K562 (cell line): ENCODE measurements around the gene LYRM7. TPM values are rescaled to one million over a fixed set of nuclear protein-coding genes. Genes with fewer than 3 reads are reported as not detected.

Source experiments
- ATAC-seq: fragments of 200-7000 bp; cut with Tn5 transposase; 3 replicates; pipeline ENCODE4 v1.9.1; 2020; ENCODE audit warnings: moderate library complexity
- BruUV-seq: library from RNA; stranded (reverse); fragments of 400-500 nt; replicated peaks from 2 replicates; lab custom pipeline; 2021; lab: Mats Ljungman, UMichigan
- CTCF ChIA-PET: fragments of 300-600 bp; formaldehyde crosslinking; extraction: SDS; loops from one replicate; lab custom pipeline; 2021; ENCODE audit warnings: low intra/inter-chr PET ratio; lab: Yijun Ruan, JAX
- POLR2A ChIA-PET: fragments of 300-600, 350-650 bp; sonication (Branson Sonifier 250); formaldehyde crosslinking; extraction: SDS; loops from one replicate; lab custom pipeline; 2021; ENCODE audit warnings: antibody characterized with exemption, inconsistent platforms; lab: Yijun Ruan, JAX
- DNase-seq, 4 experiments: peaks; one replicate each; pipeline versions ENCODE4 v3.0.0 to v3.0.0-alpha.2; 2011 to 2018; ENCODE audit warnings: low spot score in 3 of 4, mixed read lengths in 3 of 4; ENCODE audit errors: extremely low read depth in 1 of 4
- FAIRE-seq: peaks from 2 replicates; lab custom pipeline; 2011; peaks lifted over from hg19 to GRCh38; lab: Jason Lieb, UNC
- H2AFZ ChIP-seq: 2 replicates; pipeline ENCODE4 v1.6.0; 2011; ENCODE audit warnings: low read depth, low read length, control low read depth, inconsistent platforms
- H3K27ac ChIP-seq: fragments of 200-600 bp; 3 replicates; pipeline ENCODE4 v1.8.0; 2011; ENCODE audit warnings: low read depth, mild to moderate bottlenecking, control low read depth, inconsistent platforms, low read length, moderate library complexity, mixed read lengths; ENCODE audit errors: extremely low read depth
- H3K27me3 ChIP-seq, 2 experiments: fragments of 300-600 bp in 1 of 2; 2 replicates in 1 of 2; 3 replicates in 1 of 2; pipeline versions ENCODE4 v1.6.0 to v1.8.0; 2011; ENCODE audit warnings: inconsistent platforms in 2 of 2, low read length in 2 of 2, mild to moderate bottlenecking in 1 of 2, mixed read lengths in 1 of 2, moderate library complexity in 1 of 2; ENCODE audit not compliant: control insufficient read depth in 2 of 2, insufficient read depth in 2 of 2
- H3K36me3 ChIP-seq: fragments of 300-600 bp; 3 replicates; pipeline ENCODE4 v1.8.0; 2011; ENCODE audit warnings: mild to moderate bottlenecking, low read length, inconsistent platforms; ENCODE audit not compliant: control insufficient read depth, insufficient read depth
- H3K4me1 ChIP-seq, 2 experiments: fragments of 200-600 bp in 1 of 2; replicated peaks in 1 of 2; 2 replicates in 1 of 2; 3 replicates in 1 of 2; pipeline versions ENCODE4 v1.5.1 to v1.8.0; 2011; ENCODE audit warnings: inconsistent platforms in 2 of 2, low read length in 2 of 2, mild to moderate bottlenecking in 1 of 2, mixed read lengths in 1 of 2, moderate library complexity in 1 of 2; ENCODE audit not compliant: control insufficient read depth in 2 of 2, insufficient read depth in 2 of 2
- H3K4me2 ChIP-seq: 2 replicates; pipeline ENCODE4 v1.6.1; 2011; ENCODE audit warnings: low read length, control low read depth, inconsistent platforms, mixed read lengths; ENCODE audit not compliant: insufficient read depth
- H3K4me3 ChIP-seq: fragments of 200-600 bp; sonication (generic), shearing (Covaris generic); 2 replicates; pipeline ENCODE4 v1.5.1; 2016; ENCODE audit warnings: control low read depth, inconsistent platforms
- H3K79me2 ChIP-seq: fragments of 200-600 bp; 3 replicates; pipeline ENCODE4 v1.8.0; 2011; ENCODE audit warnings: low read length, inconsistent platforms; ENCODE audit not compliant: control insufficient read depth, insufficient read depth
- H3K9ac ChIP-seq, 2 experiments: 2 replicates each; pipeline versions ENCODE4 v1.6.0 to v1.6.1; 2011; ENCODE audit warnings: low read depth in 2 of 2, low read length in 2 of 2, control low read depth in 1 of 2, inconsistent platforms in 1 of 2, mild to moderate bottlenecking in 1 of 2, mixed read lengths in 1 of 2; ENCODE audit not compliant: insufficient read depth in 1 of 2
- H3K9me1 ChIP-seq: one replicate; pipeline ENCODE4 v1.6.0; 2011; ENCODE audit warnings: inconsistent platforms, mild to moderate bottlenecking, low read length, moderate library complexity; ENCODE audit not compliant: control insufficient read depth, insufficient read depth
- H3K9me3 ChIP-seq: replicated peaks from 2 replicates; pipeline ENCODE4 v1.5.1; 2011; ENCODE audit warnings: low read depth, low read length, inconsistent platforms; ENCODE audit not compliant: control insufficient read depth, insufficient read depth
- H4K20me1 ChIP-seq: replicated peaks from 2 replicates; pipeline ENCODE4 v1.6.1; 2011; ENCODE audit warnings: low read length, inconsistent platforms, mixed read lengths; ENCODE audit not compliant: control insufficient read depth, insufficient read depth
- ARID3B ChIP-seq: fragments of 250-450 bp; sonication (Bioruptor Pico); IDR thresholded peaks from 2 replicates; pipeline ENCODE4 v1.4.0; 2020; ENCODE audit warnings: borderline replicate concordance
- CHAMP1 ChIP-seq: fragments of 450-650 bp; IDR thresholded peaks from 2 replicates; pipeline ENCODE4 v1.6.1; 2016; ENCODE audit warnings: mild to moderate bottlenecking
- HCFC1 ChIP-seq: IDR thresholded peaks from 2 replicates; pipeline ENCODE4 v1.6.1; 2012; ENCODE audit warnings: low read depth, low read length, improper control_type of control experiment
- NR4A1 ChIP-seq, 2 experiments: fragments of 250-450 bp in 1 of 2; fragments of 450-650 bp in 1 of 2; sonication (Bioruptor Pico) in 1 of 2; IDR thresholded peaks; 2 replicates each; pipeline versions ENCODE4 v1.4.0 to v1.6.1; 2016 to 2020; ENCODE audit warnings: mild to moderate bottlenecking in 2 of 2, missing compliant biosample characterization in 1 of 2, missing genetic modification characterization in 1 of 2, moderate library complexity in 1 of 2
- PRDM10 ChIP-seq: fragments of 450-650 bp; IDR thresholded peaks from 2 replicates; pipeline ENCODE4 v1.6.1; 2018; ENCODE audit not compliant: partially characterized antibody
- PRPF4 ChIP-seq: fragments of 200-400 bp; formaldehyde crosslinking; IDR thresholded peaks from one replicate; pipeline ENCODE4 v1.6.1; 2017; ENCODE audit warnings: low read length, low read depth, mild to moderate bottlenecking; ENCODE audit not compliant: insufficient read depth, poor library complexity, severe bottlenecking
- SIX5 ChIP-seq, 2 experiments: IDR thresholded peaks; 2 replicates each; pipeline ENCODE4 v1.6.1; 2011; ENCODE audit warnings: low read length in 2 of 2, borderline replicate concordance in 1 of 2, low read depth in 1 of 2, mild to moderate bottlenecking in 1 of 2, moderate library complexity in 1 of 2; ENCODE audit not compliant: insufficient read depth in 1 of 2
- YY1 ChIP-seq, 3 experiments: IDR thresholded peaks; 2 replicates each; pipeline ENCODE4 v1.6.1; 2011; ENCODE audit warnings: low read length in 2 of 3, mild to moderate bottlenecking in 2 of 3, moderate library complexity in 2 of 3, borderline replicate concordance in 1 of 3, control low read depth in 1 of 3, low read depth in 1 of 3; ENCODE audit not compliant: insufficient read depth in 3 of 3, insufficient replicate concordance in 2 of 3, control insufficient read depth in 1 of 3, insufficient read length in 1 of 3; ENCODE audit errors: extremely low read depth in 1 of 3
- ZFP36 ChIP-seq: fragments of 150-350 bp; IDR thresholded peaks from 2 replicates; pipeline ENCODE4 v1.6.1; 2018; ENCODE audit warnings: low read length, low read depth; ENCODE audit not compliant: partially characterized antibody
- ZNF143 ChIP-seq: sonication (generic); formaldehyde crosslinking; IDR thresholded peaks from 2 replicates; pipeline ENCODE4 v1.9.0; 2022; ENCODE audit warnings: mild to moderate bottlenecking, missing genetic modification reagents
- ZNF586 ChIP-seq: fragments of 450-650 bp; formaldehyde crosslinking; conservative IDR thresholded peaks from 2 replicates; pipeline ENCODE4 v1.4.0; 2020; ENCODE audit warnings: mild to moderate bottlenecking, moderate library complexity
- WGBS: fragments of 100-300 bp; shearing (Covaris generic); methylation state at CpG from one replicate; pipeline ENCODE4 v1.1.6; 2016; ENCODE audit warnings: low coverage, mixed read lengths; ENCODE audit not compliant: insufficient coverage; ENCODE audit errors: missing lambda C conversion rate; 5-methylcytosine and 5-hydroxymethylcytosine counted together
- in situ Hi-C: fragments of 300-500 bp; cut with MboI; formaldehyde crosslinking; loops from 4 replicates; pipeline ENCODE4 v1.15.0; 2018; ENCODE audit warnings: inconsistent platforms, mixed read lengths
- intact Hi-C: fragments of 100-400 bp; cut with micrococcal nuclease; formaldehyde crosslinking; loops from 2 replicates; pipeline ENCODE4 v1.14.2; 2022
- polyA plus RNA-seq, 8 experiments: library from polyadenylated mRNA; depleted of rRNA in 4 of 8; stranded (reverse) in 5 of 8; unstranded in 3 of 8; fragments of >200 nt; fragmentation: Nextera tagmentation in 2 of 8; fragmentation: Illumina TruSeq in 1 of 8; extraction: Ambion mirVana in 2 of 8; extraction: Trizol in 1 of 8; gene quantifications; 2 replicates each; pipeline versions ENCODE4 v1.2.1 to v1.2.3, GENCODE V29; 2011 to 2014; ENCODE audit warnings: inconsistent platforms in 1 of 8, missing spikeins in 1 of 8
- total RNA-seq, 7 experiments: library from RNA; depleted of rRNA in 6 of 7; stranded (reverse); fragments of >200 nt in 6 of 7; fragmentation: Illumina TruSeq in 2 of 7; extraction: Trizol in 2 of 7; gene quantifications; 2 replicates each; pipeline versions ENCODE4 v1.2.1 to v1.2.3, GENCODE V29; 2011 to 2021; ENCODE audit warnings: low replicate concordance in 1 of 7

Gene LYRM7
- total and polyA plus RNA-seq, 9 of the 15 experiments (the other 6 are each of a cell fraction or from before 2014, with no cell fraction given) = 16.2 to 70.1 (median 33.3) TPM

- TF ChIP-seq ARID3B (CRISPR knock-in tag) = no peak
- no peak for TF ChIP-seq ZNF586 (CRISPR knock-in tag)
- TF ChIP-seq, all 486 proteins: peak for 0
Observed at GRCh38 chr5:131229623-131230022, 58.9 kb downstream of the LYRM7 start (continued).

- FAIRE-seq = peak; percentile 80
- WGBS = 32% methylated on average over 5 of the region's 5 CpGs
- ChIA-PET POLR2A (no interaction called here), CTCF (no interaction called here)
- Histone ChIP-seq H3K4me1 (no peaks in the 10 kb centered on the region; a peak in 1 of 5 replicates), H3K9me3 (no peaks in the 10 kb centered on the region), H3K27me3 (no peaks in the 10 kb centered on the region), H3K36me3 (no peaks in the 10 kb centered on the region), H3K9me1 (no peaks in the 10 kb centered on the region), H3K79me2 (no peaks in the 10 kb centered on the region), H3K9ac (no peak overlapping the region), H4K20me1 (no peaks in the 10 kb centered on the region), H2AFZ (peak overlapping the region; percentile 35; the same call in 1 of the 2 replicates), H3K4me2 (no peak overlapping the region), H3K4me3 (no peak overlapping the region), H3K27ac (no peak overlapping the region)
- intact Hi-C loops (no loop called here), in situ Hi-C loops (no loop called here)
- peak in 1 of 4 experiments; percentile 20 for DNase-seq
- peak; percentile 79 for ATAC-seq
- BruUV-seq = no TSS peak
- TF ChIP-seq HCFC1 (peak; percentile 75), ZNF143 (peak; percentile 67), CHAMP1 (no peak), SIX5 (IDR thresholded peaks at IDR 0.05; ENCODE audit: borderline replicate concordance in 1 of 2, insufficient read depth in 1 of 2, low read depth in 1 of 2, low read length in 2 of 2) (0 out of 4 replicates have a peak, but pooled peaks of 1 of the 2 experiments have one; percentile 26), YY1 (IDR thresholded peaks at IDR 0.05; ENCODE audit: borderline replicate concordance in 1 of 3, control insufficient read depth in 1 of 3, extremely low read depth in 1 of 3, insufficient read depth in 3 of 3, insufficient read length in 1 of 3, insufficient replicate concordance in 2 of 3, low read depth in 1 of 3, low read length in 2 of 3) (peak in 1 of 3 experiments; percentile 10), ZFP36 (peak; percentile 32), NR4A1 (CRISPR knock-in tag; IDR thresholded peaks at IDR 0.05) (no peak), NR4A1 (tag; IDR thresholded peaks at IDR 0.05) (no peak), PRPF4 (no peak), PRDM10 (peak; percentile 73)
Observed at GRCh38 chr5:131230406-131230805, 59.7 kb downstream of the LYRM7 start.
